Measurements from ENCODE around the gene NFU1.
A peak's percentile ranks its signal among the peaks of the same experiment; 100 is the strongest.
"Not testable (repeated sequence)": the region's sequence is repeated elsewhere in the genome, so short reads cannot be mapped to it uniquely, and the experiment has no call there.

NFU1 gene

DNA sequence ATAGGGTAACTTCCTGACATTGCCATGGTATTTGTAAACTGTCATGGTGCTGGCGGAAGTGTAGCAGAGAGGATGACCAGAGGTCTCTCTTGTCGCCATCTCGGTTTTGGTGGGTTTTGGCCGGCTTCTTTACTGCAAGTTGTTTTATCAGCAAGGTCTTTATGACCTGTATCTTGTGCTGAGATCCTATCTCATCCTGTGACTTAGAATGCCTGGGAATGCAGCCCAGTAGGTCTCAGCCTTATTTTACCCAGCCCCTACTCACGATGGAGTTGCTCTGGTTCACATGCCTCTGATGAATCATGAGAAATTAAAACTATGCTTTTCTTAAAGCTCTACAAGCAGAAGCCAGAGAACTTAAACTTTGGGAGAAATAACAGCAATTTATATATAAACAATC lies 12.7 kb upstream of the NFU1 start (continued):
- TF ChIP-seq, protein P1, sequence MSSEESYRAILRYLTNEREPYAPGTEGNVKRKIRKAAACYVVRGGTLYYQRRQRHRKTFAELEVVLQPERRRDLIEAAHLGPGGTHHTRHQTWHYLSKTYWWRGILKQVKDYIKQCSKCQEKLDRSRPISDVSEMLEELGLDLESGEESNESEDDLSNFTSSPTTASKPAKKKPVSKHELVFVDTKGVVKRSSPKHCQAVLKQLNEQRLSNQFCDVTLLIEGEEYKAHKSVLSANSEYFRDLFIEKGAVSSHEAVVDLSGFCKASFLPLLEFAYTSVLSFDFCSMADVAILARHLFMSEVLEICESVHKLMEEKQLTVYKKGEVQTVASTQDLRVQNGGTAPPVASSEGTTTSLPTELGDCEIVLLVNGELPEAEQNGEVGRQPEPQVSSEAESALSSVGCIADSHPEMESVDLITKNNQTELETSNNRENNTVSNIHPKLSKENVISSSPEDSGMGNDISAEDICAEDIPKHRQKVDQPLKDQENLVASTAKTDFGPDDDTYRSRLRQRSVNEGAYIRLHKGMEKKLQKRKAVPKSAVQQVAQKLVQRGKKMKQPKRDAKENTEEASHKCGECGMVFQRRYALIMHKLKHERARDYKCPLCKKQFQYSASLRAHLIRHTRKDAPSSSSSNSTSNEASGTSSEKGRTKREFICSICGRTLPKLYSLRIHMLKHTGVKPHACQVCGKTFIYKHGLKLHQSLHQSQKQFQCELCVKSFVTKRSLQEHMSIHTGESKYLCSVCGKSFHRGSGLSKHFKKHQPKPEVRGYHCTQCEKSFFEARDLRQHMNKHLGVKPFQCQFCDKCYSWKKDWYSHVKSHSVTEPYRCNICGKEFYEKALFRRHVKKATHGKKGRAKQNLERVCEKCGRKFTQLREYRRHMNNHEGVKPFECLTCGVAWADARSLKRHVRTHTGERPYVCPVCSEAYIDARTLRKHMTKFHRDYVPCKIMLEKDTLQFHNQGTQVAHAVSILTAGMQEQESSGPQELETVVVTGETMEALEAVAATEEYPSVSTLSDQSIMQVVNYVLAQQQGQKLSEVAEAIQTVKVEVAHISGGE (tag by site-specific recombination; conservative IDR thresholded peaks at IDR 0.05; ENCODE audit: low read depth) = no peak
- TF ChIP-seq, protein P2, sequence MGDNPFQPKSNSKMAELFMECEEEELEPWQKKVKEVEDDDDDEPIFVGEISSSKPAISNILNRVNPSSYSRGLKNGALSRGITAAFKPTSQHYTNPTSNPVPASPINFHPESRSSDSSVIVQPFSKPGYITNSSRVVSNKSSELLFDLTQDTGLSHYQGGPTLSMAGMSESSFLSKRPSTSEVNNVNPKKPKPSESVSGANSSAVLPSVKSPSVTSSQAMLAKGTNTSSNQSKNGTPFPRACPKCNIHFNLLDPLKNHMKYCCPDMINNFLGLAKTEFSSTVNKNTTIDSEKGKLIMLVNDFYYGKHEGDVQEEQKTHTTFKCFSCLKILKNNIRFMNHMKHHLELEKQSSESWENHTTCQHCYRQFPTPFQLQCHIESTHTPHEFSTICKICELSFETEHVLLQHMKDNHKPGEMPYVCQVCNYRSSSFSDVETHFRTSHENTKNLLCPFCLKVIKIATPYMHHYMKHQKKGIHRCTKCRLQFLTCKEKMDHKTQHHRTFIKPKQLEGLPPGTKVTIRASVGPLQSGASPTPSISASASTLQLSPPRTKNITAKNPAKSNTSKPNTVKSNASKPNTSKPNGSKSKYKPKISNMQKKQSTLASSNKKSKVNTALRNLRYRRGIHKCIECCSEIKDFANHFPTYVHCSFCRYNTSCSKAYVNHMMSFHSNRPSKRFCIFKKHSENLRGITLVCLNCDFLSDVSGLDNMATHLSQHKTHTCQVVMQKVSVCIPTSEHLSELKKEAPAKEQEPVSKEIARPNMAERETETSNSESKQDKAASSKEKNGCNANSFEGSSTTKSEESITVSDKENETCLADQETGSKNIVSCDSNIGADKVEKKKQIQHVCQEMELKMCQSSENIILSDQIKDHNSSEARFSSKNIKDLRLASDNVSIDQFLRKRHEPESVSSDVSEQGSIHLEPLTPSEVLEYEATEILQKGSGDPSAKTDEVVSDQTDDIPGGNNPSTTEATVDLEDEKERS (tag by site-specific recombination; IDR thresholded peaks at IDR 0.05) = no peak
- no peak for TF ChIP-seq ZNF561 (tag by site-specific recombination; IDR thresholded peaks at IDR 0.05; ENCODE audit: borderline replicate concordance)

DNA sequence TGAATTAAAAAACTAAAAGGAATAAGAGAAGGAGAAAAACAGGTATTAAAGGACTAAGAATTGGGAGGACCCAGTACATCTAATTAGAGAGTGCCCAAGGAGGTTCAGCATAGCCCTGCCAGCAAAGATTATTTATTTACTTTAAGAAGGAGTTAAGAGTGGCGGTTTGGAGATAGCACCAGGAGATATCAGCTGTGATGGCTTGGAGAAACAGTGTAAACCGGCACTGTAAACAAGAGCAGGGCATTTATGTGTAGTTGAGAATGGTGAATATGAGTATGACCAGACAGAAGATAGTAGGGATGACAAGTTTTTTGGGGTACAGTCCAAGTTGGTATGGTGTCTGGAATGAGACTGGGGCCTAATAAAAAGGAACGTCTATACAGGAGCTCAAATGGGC lies 6.4 kb upstream of the NFU1 start:
- H3K27ac ChIP-seq (ENCODE audit: extremely low read depth, low read depth, low read length); H3K4me3 ChIP-seq (ENCODE audit: low read depth, low read length); H3K9me3 ChIP-seq (ENCODE audit: control insufficient read depth, insufficient read depth, low read depth, low read length); CTCF ChIA-PET; H3K4me1 ChIP-seq (ENCODE audit: control insufficient read depth, insufficient read depth, low read length); POLR2A ChIA-PET; H3K36me3 ChIP-seq (ENCODE audit: control insufficient read depth in 2 of 2, insufficient read depth in 1 of 2, low read length in 2 of 2): not testable (repeated sequence)

DNA sequence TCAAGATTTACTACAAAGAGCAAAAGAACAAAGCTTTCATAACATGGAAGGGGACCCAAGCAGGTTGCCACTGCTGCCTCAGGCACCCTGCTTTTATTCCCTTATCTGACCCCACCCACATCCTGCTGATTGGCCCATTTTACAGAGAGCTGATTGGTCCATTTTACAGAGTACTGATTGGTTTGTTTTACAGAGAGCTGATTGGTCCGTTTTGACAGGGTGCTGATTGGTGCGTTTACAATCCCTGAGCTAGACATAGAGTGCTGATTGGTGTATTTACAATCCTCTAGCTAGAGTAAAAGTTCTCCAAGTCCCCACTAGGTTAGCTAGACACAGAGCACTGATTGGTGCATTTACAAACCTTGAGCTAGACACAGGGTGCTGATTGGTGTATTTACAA lies 2.3 kb upstream of the NFU1 start:
- peak; percentile 12; the same call in 1 of the 2 replicates for TF ChIP-seq SP2 (tag by site-specific recombination; IDR thresholded peaks at IDR 0.05)
- H3K4me3 ChIP-seq (ENCODE audit: low read depth, low read length); POLR2A ChIA-PET; H3K27ac ChIP-seq (ENCODE audit: extremely low read depth, low read depth, low read length); H3K9me3 ChIP-seq (ENCODE audit: control insufficient read depth, insufficient read depth, low read depth, low read length); H3K36me3 ChIP-seq (ENCODE audit: control insufficient read depth in 2 of 2, insufficient read depth in 1 of 2, low read length in 2 of 2); H3K4me1 ChIP-seq (ENCODE audit: control insufficient read depth, insufficient read depth, low read length): not testable (repeated sequence)
- CTCF ChIA-PET = interaction anchor here (1.2 kb wide), 1 partner anchor 69 kb away, joined by 3 read pairs; no protein-coding TSS in a partner anchor

DNA sequence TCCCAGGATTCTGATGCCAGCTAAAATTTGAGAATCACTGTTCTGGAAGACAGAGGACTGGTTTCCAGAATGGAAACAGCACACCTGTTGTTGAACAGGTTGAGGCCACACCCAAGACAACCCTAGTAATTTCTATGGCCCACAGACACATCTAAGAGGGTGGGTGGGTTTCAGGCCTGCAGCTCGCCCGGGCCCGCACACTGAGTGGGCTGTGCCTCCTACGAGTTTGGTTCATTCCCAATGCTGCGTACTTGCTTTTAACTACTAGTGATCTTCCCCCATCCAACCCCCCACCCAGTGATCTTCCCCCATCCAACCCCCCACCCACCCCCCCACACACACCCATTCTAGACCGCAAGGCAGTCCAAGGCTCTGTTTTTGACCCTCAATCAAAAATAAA lies 1.3 kb upstream of the NFU1 start:
- H3K27ac ChIP-seq (ENCODE audit: extremely low read depth, low read depth, low read length) = no peak overlapping the region
- H3K4me3 ChIP-seq (ENCODE audit: low read depth, low read length) = no peak overlapping the region
- no peaks in the 10 kb centered on the region for H3K36me3 ChIP-seq (ENCODE audit: control insufficient read depth in 2 of 2, insufficient read depth in 1 of 2, low read length in 2 of 2)
- CTCF ChIA-PET = interaction anchor here (0.6 to 2.1 kb wide), 4 partner anchors 13 to 68 kb away, joined by 3 to 14 read pairs (median 4); no protein-coding TSS in a partner anchor
- H3K9me3 ChIP-seq (ENCODE audit: control insufficient read depth, insufficient read depth, low read depth, low read length) = no peaks in the 10 kb centered on the region
- POLR2A ChIA-PET = interaction anchor here (1.2 kb wide), 1 partner anchor 390 kb away, joined by 5 read pairs; no protein-coding TSS in a partner anchor
- H3K4me1 ChIP-seq (ENCODE audit: control insufficient read depth, insufficient read depth, low read length) = peaks cover 3% of the 10 kb centered on the region
- TF ChIP-seq ZNF202 (tag by site-specific recombination; IDR thresholded peaks at IDR 0.05; ENCODE audit: borderline replicate concordance) = no peak

DNA sequence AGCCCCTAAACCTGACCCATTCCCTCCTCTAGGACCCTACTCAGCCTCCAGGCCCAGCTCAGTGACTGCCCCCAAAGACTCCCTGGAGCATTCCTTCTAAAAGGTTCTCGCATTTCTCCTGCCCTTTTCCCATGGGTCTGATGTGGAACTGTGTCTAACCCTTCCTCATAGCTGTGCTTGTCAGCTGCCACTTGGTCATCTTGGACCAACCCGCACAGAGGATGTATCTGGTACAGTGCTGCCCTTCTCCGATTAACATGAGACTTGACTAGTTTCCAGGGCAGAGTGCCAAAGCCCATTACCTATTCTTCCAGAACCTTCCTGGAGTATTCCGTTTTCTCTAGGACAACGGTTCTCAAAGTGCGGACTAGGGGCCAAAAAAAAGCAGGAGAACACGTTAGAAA lies 518 bp upstream of the NFU1 start:
- Histone ChIP-seq H3K4me1 (ENCODE audit: control insufficient read depth, insufficient read depth, low read length) (peaks cover 3% of the 10 kb centered on the region), H3K36me3 (ENCODE audit: control insufficient read depth in 2 of 2, insufficient read depth in 1 of 2, low read length in 2 of 2) (no peaks in the 10 kb centered on the region), H3K9me3 (ENCODE audit: control insufficient read depth, insufficient read depth, low read depth, low read length) (no peaks in the 10 kb centered on the region), H3K4me3 (ENCODE audit: low read depth, low read length) (peak overlapping the region; percentile 75), H3K27ac (ENCODE audit: extremely low read depth, low read depth, low read length) (peak overlapping the region; percentile 86)
- TF ChIP-seq ZFP37 (tag by site-specific recombination; IDR thresholded peaks at IDR 0.05) (0 out of 2 replicates have a peak, but pooled peaks have one; percentile 57), ZNF335 (tag by site-specific recombination; conservative IDR thresholded peaks at IDR 0.05) (peak; percentile 73; the same call in 1 of the 2 replicates), YY2 (tag by site-specific recombination; IDR thresholded peaks at IDR 0.05) (no peak)
- POLR2A ChIA-PET = interaction anchor here (0.6 to 1.9 kb wide), 16 partner anchors 15 to 671 kb away, joined by 3 to 12 read pairs (median 3); partner anchors contain the start of genes ANXA4, GFPT1 and MXD1
- CTCF ChIA-PET = interaction anchor here (0.5 to 2.1 kb wide), 10 partner anchors 9 to 1426 kb away, joined by 3 to 14 read pairs (median 3); no protein-coding TSS in a partner anchor
